NCI-H2029 treated with DMSO at 0.1 percent for 48 hours (cell line): ENCODE measurements around the gene AXIN1.
"Not testable (repeated sequence)": the region's sequence is repeated elsewhere in the genome, so short reads cannot be mapped to it uniquely, and the experiment has no call there.

Experiments used
- DNase-seq: peaks from one replicate; lab custom pipeline; 2025; lab: John Stamatoyannopoulos, UW

Gene AXIN1

DNA sequence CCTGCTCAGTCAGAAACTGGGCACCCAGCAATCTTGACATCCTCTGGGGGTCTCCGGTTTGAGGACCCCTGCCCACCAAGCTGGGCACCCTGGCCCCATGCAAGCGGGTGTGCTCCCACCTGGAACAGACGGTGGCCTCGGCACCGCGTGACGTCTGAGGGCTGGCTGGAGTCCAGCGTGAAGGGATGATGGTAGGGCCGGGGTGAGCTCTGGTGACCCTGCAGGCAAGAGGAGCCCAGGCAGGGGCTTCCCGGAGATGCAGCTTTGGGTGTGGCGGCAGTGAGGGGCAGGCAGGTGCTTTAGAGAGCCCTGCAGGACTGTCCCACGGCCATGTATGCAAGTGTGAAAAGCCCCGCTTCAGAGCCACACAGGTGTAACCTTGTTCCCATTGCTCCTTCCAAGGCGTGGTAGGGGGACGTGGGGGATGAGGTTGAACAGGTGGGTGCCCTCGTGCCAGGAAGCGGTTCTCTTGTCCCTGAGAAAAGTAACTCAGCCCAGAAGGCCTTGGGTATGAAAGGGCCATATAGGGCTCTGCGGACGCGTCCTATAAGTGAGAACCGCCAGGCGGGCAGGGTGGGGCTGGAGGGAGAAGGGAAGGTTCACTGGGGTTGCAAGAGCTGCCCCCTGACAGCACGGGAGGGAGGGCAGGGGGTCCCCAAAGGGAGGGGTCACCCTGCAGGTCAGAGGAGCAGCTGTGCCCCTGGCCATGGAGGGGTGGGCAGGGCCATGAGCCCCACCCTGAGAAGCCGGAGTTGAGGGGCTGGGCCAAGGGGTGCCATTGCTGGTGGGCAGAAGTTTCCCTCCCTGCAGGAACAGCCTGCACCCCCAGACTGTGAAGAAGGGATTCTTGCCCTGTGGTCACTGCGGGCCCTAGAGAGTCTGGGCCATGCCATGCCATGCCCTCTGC is 86.0 kb downstream of the AXIN1 start:
- no peak for DNase-seq

GRCh38 chr16:265711-266110 is 86.8 kb downstream of the AXIN1 start:
- no peak for DNase-seq

GRCh38 chr16:265002-265529 is 87.5 kb downstream of the AXIN1 start:
- no peak for DNase-seq

DNA sequence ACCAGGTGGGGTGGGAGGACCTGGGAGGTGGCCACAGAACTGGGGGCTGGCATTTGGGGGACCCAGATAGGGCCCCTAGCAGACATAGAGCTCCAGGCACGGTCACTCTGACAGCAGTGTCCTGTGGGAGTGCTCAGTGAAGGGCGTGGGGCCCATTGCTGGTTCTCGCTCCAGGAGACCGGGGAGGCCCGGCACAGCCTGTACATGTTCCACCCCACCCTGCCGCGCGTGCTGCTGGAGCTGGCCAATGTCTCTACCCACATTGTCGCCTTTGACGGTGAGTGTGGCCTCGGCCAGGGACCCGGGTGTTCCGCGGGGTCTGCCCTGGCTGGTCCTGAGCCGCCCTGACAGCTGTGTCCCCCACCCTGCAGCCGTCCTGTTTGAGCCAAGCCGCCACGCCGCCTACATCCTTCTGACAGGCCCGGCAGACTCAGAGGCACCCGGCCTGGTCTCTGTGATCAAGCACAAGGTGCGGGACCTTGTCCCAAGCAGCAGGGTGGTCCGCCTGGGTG is 88.0 kb downstream of the AXIN1 start:
- no peak for DNase-seq

DNA sequence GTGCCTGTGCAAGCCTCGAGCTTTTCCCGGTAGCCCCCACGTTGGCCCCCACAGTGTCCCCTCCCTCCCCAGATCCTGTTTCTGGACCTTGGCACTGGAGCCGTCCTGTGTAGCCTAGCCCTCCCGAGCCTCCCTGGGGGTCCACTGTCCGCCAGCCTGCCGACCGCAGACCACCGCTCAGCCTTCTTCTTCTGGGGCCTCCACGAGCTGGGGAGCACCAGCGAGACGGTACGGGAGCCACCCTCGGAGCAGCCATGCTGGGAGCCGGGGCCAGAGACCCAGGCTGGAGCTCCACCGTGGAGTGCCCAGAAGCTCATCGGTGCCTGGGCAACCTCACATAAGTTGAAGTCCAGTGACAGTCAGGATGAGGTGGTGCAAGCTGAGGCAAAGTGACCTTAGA is 88.6 kb downstream of the AXIN1 start:
- no peak for DNase-seq

GRCh38 chr16:263182-263774 is 89.2 kb downstream of the AXIN1 start:
- no peak for DNase-seq

- DNase-seq: no peak
These were observed 90.3 kb downstream of the AXIN1 start for GRCh38 chr16:262121-262745.

GRCh38 chr16:261031-261691 is 91.4 kb downstream of the AXIN1 start:
- DNase-seq: no peak

DNA sequence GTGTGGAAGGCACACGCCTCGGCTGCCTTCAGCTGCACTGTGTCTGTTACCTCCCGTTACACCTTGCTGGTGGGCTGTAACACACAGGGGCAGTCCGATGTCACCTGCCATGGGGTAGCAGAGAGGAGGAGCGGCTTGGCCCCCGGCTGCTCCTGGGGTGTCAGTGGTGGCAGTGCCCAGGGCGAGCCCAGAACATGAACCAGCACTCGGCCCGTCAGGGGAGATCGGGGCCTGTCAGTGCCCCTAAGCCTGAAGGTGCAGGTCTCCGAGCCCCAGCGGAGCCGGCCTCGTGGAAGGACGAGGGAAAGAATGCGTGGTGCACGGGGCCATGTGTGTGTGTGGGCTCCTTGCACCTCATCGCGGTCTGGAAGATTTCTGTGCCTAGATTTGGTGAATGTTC is 92.2 kb downstream of the AXIN1 start:
- DNase-seq: no peak

DNA sequence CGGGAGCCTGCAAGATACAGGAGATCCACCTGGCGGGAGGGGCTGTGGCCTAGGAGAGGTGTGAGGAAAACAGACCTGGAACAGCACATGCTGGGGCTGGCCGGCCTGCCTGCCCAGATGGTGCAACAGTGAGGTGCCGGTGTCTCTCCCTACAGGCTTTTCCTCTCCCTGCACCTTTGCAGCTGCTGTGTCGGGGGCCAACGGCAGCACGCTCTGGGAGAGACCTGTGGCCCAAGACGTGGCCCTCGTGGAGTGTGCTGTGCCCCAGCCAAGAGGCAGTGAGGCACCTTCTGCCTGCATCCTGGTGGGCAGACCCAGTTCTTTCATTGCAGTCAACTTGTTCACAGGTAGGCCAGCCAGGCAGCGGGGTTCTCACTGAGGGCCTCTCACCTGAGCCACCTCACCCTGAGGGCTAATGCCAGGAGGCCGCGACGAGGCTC is 92.7 kb downstream of the AXIN1 start:
- no peak for DNase-seq

DNA sequence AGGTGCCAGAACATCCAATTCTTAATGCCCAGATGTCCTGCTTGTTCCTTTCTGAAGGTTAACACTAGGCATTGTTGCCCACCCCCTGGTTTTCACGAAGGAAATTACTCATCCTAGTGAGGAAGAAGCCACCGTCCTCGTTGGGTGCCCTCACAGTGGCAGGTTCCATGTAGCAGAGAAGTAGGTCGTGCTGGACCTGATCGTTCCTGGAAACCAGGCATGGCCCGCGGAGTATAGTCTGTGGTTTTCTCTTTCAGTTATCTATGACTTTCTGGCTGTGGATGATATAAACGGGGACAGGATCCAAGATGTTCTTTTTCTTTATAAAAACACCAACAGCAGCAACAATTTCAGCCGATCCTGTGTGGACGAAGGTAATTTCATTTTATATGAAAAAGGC is 93.3 kb downstream of the AXIN1 start:
- no peak for DNase-seq

- DNase-seq: not testable (repeated sequence)
These were observed 94.4 kb downstream of the AXIN1 start for GRCh38 chr16:258091-258490.

DNA sequence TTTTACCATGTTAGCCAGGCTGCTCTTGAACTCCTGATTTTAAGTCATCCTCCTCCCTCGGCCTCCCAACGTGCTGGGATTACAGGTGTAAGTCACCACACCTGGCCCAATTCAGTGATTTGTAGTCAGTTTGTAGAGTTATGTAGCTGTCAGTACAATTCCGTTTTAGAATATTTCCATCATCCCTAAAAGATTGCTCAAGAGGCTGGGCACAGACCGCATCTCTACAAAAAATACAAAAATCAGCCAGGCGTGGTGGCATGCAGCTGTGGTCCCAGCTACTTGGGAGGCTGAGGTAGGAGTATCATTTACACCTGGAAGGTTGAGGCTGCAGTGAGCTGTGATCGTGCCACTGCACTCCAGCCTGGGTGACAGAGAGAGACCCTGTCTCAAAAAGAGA is 97.3 kb downstream of the AXIN1 start:
- DNase-seq: no peak

DNA sequence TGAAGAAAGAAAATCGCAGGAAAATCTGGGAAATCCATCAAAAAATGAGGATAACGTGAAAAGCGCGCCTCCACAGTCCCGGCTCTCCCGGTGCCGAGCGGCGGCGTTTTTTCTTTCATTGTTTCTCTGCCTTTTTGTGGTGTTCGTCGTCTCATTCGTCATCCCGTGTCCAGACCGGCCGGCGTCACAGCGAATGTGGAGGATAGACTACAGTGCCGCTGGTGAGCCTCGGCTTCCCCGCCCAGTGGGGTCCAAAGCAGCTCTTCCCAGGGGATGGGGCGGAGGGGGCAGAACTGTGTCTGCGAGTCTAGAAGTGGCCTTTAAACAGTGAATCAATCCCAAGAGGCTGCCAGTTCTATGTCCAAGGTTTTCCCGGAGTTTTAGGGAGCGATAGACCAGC is 98.1 kb downstream of the AXIN1 start:
- DNase-seq: no peak

- DNase-seq: no peak
These were observed 98.7 kb downstream of the AXIN1 start for GRCh38 chr16:253833-254232.

DNA sequence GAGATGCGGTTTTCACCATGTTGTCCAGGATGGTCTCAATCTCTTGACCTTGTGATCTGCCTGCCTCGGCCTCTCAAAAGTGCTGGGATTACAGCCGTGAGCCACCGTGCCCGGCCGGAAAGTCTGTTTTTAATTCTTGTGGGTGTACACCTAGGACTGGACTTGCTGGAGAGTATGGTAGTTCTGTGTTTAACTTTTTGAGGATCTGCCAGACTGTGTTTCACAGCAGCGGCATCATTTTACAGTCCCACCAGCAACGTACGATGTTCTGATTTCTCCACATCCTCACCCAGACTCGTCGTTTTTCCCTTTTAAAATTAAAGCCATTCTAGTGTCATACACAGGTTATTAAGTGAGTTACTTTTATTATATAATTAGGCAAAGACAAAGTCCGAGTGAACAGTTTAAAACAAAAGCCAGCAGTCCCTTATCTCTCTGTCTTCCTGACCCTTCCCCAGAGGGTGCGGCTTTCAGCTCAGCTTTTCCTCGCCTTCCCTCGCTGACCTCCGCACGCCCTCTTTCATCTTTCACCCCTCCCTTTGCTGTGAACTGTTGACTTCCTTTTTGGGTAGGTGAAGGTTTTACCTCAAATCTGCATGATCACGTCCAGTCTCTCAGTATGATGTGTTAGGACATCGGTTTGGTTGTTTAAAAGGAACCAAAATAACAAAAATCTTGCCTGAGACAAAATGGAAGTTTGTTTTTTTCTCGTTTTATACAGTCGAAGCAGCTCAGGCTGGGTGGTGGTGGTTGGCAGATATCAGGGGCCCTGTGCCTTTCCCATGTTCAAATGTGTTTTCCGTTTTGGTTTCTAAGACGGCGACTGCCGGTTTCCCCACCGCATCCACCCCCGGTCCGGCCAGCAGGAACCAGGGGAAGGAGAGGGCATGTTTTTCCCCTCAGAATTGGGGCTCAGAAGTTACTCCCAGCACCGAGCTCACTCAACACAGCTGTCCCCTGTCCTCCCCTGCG is 99.9 kb downstream of the AXIN1 start:
- no peak for DNase-seq

- DNase-seq: no peak
These were observed 103.1 kb downstream of the AXIN1 start for GRCh38 chr16:249431-249830.

DNA sequence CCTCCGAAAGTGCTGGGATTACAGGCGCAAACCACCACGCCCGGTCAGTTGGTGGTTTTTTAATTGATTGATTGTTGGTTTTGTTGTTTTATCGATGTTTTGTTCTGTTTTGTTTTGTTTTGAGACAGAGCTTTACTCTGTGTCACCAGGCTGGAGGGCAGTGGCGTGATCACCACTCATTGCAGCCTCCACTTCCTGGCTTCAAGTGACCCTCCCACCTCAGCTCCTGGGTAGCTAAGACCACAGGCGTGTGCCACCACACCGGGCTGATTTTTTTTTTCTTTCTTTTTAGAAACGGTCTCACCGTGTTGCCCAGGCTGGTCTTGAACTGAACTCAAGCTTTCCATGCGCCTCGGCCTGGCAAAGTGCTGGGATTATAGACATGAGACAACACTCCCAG is 105.5 kb downstream of the AXIN1 start:
- DNase-seq: no peak

- no peak for DNase-seq
These were observed 107.4 kb downstream of the AXIN1 start for GRCh38 chr16:245105-245504.

DNA sequence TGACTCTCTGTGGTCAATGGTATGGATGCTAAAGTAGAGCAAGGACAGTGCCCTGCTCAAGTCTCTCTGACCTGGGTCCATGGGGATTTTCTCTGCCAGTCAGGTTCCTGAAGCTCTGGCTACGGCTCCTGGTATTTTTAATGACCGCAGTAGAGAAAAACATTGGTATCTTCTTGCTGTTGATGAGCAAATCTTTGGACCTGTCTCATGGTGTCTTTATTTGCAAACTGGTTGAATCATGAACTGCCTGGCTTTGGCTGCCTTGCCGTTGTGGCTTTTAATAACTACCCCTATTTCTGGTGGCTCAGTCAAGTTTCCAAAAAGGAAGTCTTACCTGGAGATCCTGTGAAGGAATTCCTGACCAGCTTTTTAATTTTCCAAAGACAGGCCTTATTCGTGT is 109.2 kb downstream of the AXIN1 start:
- DNase-seq: no peak

DNA sequence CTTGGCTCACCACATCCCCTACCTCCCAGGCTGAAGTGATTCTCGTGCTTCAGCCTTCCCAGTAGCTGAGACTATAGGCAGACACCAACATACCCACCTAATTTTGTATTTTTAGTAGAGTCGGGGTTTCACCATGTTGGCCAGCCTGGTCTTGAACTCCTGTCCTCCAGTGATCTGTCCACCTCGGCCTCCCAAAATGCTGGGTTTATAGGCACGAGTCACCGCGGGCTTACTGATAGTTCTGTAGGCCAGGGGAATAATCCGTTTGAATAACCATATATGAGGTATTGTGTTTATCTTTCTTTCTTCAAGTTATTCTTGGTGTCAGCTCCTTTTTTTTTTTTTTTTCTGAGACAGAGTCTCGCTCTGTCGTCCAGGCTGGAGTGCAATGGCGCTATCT is 110.2 kb downstream of the AXIN1 start:
- no peak for DNase-seq
